ENCODE data around the gene SRCIN1. TPM values are rescaled to one million over a fixed set of nuclear protein-coding genes. Genes with fewer than 3 reads are reported as not detected.
A peak's percentile ranks its signal among the peaks of the same experiment; 100 is the strongest.

Gene SRCIN1
- total RNA-seq, 2 experiments from 2014 or later = 0.06 TPM; not detected in 1

DNA sequence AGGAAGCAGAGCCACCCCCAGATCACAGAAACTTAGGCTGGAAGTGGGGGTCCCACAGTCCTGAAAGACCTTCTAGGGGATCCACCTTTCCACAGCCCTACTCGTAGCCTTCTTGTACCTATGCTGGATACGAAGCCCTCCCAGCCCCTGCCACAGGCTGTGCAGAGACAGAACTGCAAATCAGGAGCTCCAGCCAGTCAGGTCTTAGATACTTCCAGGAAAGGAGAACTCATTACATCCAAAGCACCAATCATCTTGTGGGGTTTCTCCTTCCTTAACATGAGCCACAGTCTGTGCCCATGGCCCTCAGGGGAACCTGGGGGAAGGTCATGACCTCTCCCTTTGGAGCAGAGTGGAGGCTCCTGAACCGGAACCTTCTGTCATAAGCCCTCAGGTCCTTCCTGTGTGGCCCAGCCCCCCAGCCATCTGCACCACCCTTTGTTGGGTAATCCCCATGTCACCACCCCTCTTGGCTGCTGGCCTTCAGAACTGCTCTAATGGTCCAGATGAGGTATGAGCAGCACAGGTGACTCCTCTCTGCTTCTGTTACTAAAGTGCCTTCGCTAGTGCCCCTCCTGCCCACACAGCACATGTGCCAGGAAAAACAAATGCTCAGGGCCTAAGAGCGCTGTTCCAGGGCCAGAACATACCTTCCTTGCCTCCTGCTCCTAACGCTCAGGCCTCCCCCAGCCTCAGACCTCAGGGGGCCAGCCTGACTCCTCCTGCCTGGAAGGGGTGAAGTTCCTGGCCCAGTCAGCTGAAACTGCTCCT, 14.6 kb downstream of the SRCIN1 start:
- peaks cover 24% of the 10 kb centered on the region for H3K4me1 Mint-ChIP-seq
- H3K9me3 Mint-ChIP-seq = no peaks in the 10 kb centered on the region
- H3K4me3 Mint-ChIP-seq = no peak overlapping the region
- ChIA-PET CTCF (interaction anchor here (1.3 to 4.1 kb wide), 3 partner anchors 10 to 33 kb away, joined by 3 to 22 read pairs (median 4); no protein-coding TSS in a partner anchor), POLR2A (no interaction called here)
- peaks cover 85% of the 10 kb centered on the region for H3K27me3 Mint-ChIP-seq
- no peak overlapping the region for H3K27ac Mint-ChIP-seq
- no peak for DNase-seq
- H3K36me3 Mint-ChIP-seq (ENCODE audit: low read depth) = no peaks in the 10 kb centered on the region

DNA sequence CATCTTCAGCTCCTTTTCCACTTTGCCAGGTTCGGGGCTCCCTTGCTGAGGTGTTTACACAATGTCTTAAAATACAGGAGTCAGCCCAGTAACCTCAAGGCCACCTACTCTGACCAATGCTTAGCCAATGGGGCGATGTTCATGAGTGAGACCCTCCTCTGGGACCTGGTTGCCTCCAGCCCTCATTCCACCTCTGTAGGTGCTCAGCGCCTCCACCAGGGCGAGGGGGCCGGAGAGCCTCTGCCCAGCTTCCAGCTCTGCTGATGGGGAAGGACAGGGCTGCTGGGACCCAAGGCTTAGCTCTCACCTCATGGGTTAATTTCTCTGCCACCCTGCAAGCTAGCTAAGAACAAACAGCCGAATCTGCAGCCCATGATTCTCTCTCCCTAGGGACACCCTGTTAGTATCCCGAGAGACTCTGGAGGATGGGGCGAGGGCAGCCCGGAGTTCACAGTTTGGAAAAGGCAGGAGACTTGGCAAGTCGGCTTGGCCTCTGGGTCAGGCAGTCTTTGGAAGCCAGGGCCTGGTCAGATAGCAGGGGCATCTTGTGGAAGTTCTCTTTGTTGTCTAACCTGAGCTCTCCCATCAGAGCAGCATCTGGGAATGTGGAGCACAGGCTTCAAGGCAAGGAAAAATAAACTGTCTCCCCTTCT, 16.2 kb downstream of the SRCIN1 start:
- Mint-ChIP-seq H3K36me3 (ENCODE audit: low read depth) (no peaks in the 10 kb centered on the region), H3K27ac (no peak overlapping the region), H3K9me3 (no peaks in the 10 kb centered on the region), H3K4me1 (peaks cover 27% of the 10 kb centered on the region), H3K27me3 (peaks cover 86% of the 10 kb centered on the region), H3K4me3 (no peak overlapping the region)
- no peak for DNase-seq
- ChIA-PET CTCF (interaction anchor here (0.6 to 4.1 kb wide), 3 partner anchors 24 to 1225 kb away, joined by 3 to 22 read pairs (median 3); no protein-coding TSS in a partner anchor), POLR2A (interaction anchor here (0.7 kb wide), 1 partner anchor 41 kb away, joined by 3 read pairs; no protein-coding TSS in a partner anchor)

- Mint-ChIP-seq H3K9me3 (no peaks in the 10 kb centered on the region), H3K4me1 (peaks cover 32% of the 10 kb centered on the region), H3K4me3 (no peak overlapping the region), H3K36me3 (ENCODE audit: low read depth) (no peaks in the 10 kb centered on the region), H3K27me3 (peaks cover 83% of the 10 kb centered on the region), H3K27ac (no peak overlapping the region)
- CTCF ChIA-PET = interaction anchor here (1.0 to 4.1 kb wide), 4 partner anchors 8 to 43 kb away, joined by 3 to 22 read pairs (median 4); no protein-coding TSS in a partner anchor
- DNase-seq = no peak
- POLR2A ChIA-PET = no interaction called here
These were observed 17.0 kb downstream of the SRCIN1 start for GRCh38 chr17:38588788-38589174.

DNA sequence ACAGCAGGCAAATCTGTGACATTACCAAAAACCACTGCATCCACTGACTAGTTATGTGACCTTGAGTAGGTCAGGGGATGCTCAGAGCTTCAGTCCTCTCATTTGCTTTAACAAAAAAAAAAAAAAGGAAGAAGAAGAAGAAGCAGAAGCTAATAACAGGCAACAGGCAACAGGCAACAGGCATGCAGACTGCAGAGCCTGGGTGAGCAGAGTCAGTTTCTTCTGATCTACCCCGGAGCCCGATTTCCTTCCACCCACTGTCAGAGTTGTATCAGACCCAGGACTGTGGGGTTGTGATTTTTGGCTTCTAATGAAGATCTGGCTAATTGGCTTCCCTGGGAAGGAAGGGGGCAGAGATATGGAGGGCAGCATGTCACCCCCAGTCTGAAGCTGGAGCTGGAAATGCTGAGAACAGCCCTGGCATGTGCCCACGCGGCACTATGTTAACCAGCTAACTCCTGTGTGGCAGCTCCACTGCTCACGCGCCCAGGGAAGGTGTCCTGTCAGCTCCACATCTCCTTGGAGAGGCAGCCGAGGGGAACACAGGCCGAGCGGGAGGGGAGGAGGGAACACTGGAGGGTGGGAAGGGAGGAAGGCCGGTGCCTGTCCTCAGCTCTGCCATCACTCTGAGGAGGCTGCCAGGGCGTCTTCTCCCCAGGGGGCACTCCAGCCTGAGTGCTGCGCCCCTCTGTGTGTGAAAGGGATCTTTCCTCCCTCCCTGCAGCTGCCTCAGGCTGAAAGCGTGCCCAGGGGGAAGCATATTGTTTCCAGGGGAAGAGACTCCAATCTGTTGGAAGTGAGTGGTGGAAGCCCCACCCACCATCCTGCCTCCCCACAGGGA, 17.6 kb downstream of the SRCIN1 start:
- peaks cover 32% of the 10 kb centered on the region for H3K4me1 Mint-ChIP-seq
- POLR2A ChIA-PET = no interaction called here

DNA sequence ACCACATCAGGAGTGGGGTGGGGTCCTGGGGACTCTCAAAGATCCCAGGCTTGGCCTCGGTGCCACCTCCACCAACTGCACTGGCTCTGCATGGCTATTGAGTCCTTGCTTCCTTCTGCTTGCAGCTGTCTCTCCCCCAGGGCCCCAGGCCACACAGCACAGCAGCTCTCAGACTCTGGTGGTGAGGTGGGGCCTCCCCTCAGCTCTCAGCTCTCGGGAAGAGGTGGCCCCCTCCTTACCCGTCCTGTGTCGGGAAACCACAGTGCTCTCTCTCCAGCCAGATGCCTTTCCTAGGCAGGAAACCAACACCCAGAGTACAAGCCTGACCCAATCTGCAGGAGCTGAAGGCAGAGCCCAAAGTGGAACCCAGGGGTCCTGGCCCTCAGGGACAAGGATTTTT, 18.5 kb downstream of the SRCIN1 start:
- ChIA-PET CTCF (interaction anchor here (1.0 to 5.9 kb wide), 7 partner anchors 10 to 164 kb away, joined by 3 to 38 read pairs (median 5); no protein-coding TSS in a partner anchor), POLR2A (no interaction called here)
- Mint-ChIP-seq H3K36me3 (ENCODE audit: low read depth) (no peaks in the 10 kb centered on the region), H3K4me1 (peaks cover 25% of the 10 kb centered on the region), H3K27ac (no peak overlapping the region), H3K9me3 (no peaks in the 10 kb centered on the region), H3K27me3 (peaks cover 74% of the 10 kb centered on the region), H3K4me3 (no peak overlapping the region)
- no peak for DNase-seq

More for the DNA sequence above, 17.6 kb downstream of the SRCIN1 start:
- CTCF ChIA-PET = interaction anchor here (1.0 to 4.1 kb wide), 6 partner anchors 9 to 42 kb away, joined by 3 to 22 read pairs (median 4); no protein-coding TSS in a partner anchor
- peaks cover 78% of the 10 kb centered on the region for H3K27me3 Mint-ChIP-seq
- H3K4me3 Mint-ChIP-seq = no peak overlapping the region
- H3K9me3 Mint-ChIP-seq = no peaks in the 10 kb centered on the region
- H3K36me3 Mint-ChIP-seq (ENCODE audit: low read depth) = no peaks in the 10 kb centered on the region
- no peak overlapping the region for H3K27ac Mint-ChIP-seq
- no peak for DNase-seq

GRCh38 chr17:38586788-38587187, 19.0 kb downstream of the SRCIN1 start:
- POLR2A ChIA-PET = no interaction called here
- Mint-ChIP-seq H3K4me3 (no peak overlapping the region), H3K9me3 (no peaks in the 10 kb centered on the region), H3K27me3 (peaks cover 77% of the 10 kb centered on the region), H3K36me3 (ENCODE audit: low read depth) (no peaks in the 10 kb centered on the region), H3K27ac (no peak overlapping the region), H3K4me1 (peaks cover 21% of the 10 kb centered on the region)
- DNase-seq = no peak
- CTCF ChIA-PET = interaction anchor here (1.4 to 5.9 kb wide), 4 partner anchors 10 to 163 kb away, joined by 4 to 38 read pairs (median 4); no protein-coding TSS in a partner anchor

GRCh38 chr17:38585918-38586529, 19.7 kb downstream of the SRCIN1 start:
- ChIA-PET POLR2A (no interaction called here), CTCF (interaction anchor here (1.5 to 5.9 kb wide), 3 partner anchors 9 to 162 kb away, joined by 4 to 38 read pairs (median 5); no protein-coding TSS in a partner anchor)
- Mint-ChIP-seq H3K36me3 (ENCODE audit: low read depth) (no peaks in the 10 kb centered on the region), H3K27me3 (peaks cover 74% of the 10 kb centered on the region), H3K4me3 (no peak overlapping the region), H3K4me1 (peaks cover 13% of the 10 kb centered on the region), H3K27ac (no peak overlapping the region), H3K9me3 (no peaks in the 10 kb centered on the region)
- DNase-seq = no peak

DNA sequence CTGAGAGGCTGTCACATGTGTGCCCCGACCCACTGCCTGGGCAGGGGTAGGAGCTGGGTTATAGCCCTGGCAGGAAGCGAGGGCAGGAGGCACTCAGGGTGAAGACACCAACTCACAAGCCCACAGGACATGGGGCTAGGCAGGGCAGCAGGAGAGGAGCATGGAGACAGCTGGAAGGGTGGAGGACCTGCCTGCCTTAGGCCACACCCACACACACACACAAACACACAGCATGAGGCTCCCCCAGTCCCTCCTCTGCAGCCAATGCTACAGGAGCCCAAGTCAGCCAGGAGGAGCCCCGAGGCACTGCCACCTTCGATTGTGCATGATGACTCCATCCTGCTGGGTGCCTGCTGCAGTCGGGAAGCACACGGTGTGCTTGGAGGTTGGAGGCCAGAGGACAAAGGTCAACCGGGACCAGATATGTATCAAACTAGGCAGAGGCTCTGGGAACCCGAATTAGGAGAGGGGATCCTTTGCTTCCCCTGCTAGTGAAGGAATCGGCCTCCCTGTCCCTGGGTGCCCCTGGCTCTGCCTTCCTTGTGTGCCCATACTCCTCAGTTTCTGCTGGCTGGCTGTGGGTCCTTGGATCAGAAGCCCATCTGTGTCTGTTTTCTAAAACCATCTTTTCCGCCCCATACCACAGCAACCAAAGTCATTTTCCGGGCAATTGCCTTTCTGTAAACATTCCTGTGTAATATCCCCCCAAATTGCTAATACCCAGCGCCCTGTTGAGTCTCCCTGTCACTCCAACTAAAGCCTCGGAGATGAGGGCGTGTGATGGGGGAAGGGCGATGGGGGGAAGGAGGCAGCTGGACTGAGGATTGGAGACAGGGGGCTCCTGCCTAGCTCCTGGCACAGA, 20.5 kb downstream of the SRCIN1 start:
- POLR2A ChIA-PET = no interaction called here
- peaks cover 73% of the 10 kb centered on the region for H3K27me3 Mint-ChIP-seq

GRCh38 chr17:38584350-38584925, 21.3 kb downstream of the SRCIN1 start:
- Mint-ChIP-seq H3K27me3 (peaks cover 73% of the 10 kb centered on the region), H3K4me3 (no peak overlapping the region), H3K4me1 (peaks cover 11% of the 10 kb centered on the region), H3K27ac (no peak overlapping the region), H3K36me3 (ENCODE audit: low read depth) (no peaks in the 10 kb centered on the region), H3K9me3 (no peaks in the 10 kb centered on the region)
- CTCF ChIA-PET = interaction anchor here (0.8 to 5.9 kb wide), 5 partner anchors 12 to 158 kb away, joined by 3 to 38 read pairs (median 4); no protein-coding TSS in a partner anchor
- peak; percentile 51 for DNase-seq
- POLR2A ChIA-PET = no interaction called here

More for the DNA sequence above, 20.5 kb downstream of the SRCIN1 start:
- peaks cover 11% of the 10 kb centered on the region for H3K4me1 Mint-ChIP-seq
- H3K9me3 Mint-ChIP-seq = no peaks in the 10 kb centered on the region
- no peak overlapping the region for H3K4me3 Mint-ChIP-seq
- DNase-seq = no peak
- H3K27ac Mint-ChIP-seq = peak overlapping the region; percentile 46
- no peaks in the 10 kb centered on the region for H3K36me3 Mint-ChIP-seq (ENCODE audit: low read depth)
- CTCF ChIA-PET = interaction anchor here (1.5 to 5.9 kb wide), 3 partner anchors 8 to 162 kb away, joined by 4 to 38 read pairs (median 5); no protein-coding TSS in a partner anchor

DNA sequence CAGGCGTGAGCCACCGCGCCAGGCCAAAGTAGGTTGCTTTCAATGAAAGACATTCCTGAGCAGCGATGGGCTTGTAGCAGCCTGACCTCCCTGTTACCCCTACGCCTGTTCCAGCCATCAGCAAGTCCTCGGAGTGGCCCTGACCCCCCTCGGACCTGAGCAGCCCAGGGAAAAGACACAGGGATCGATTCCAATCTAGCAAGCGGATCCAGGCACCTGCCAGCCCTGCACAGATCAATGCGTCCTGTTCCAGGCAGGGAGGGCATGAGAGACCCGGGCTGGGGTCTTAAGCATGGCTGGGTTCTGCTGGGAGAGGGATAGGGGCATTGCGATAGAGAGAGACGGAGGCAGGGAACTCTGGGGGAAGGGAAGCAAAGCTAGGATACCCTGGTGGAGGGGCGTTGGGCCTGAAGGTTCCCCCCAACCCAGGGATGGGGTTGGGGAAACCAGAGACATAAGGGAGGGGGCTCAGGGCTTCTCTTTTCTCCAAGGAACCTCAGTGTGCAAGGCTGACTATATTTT, 21.9 kb downstream of the SRCIN1 start:
- H3K9me3 Mint-ChIP-seq = no peaks in the 10 kb centered on the region
- CTCF ChIA-PET = interaction anchor here (0.8 to 5.9 kb wide), 5 partner anchors 12 to 158 kb away, joined by 3 to 38 read pairs (median 4); no protein-coding TSS in a partner anchor
- H3K4me3 Mint-ChIP-seq = no peak overlapping the region
- no peaks in the 10 kb centered on the region for H3K36me3 Mint-ChIP-seq (ENCODE audit: low read depth)
- H3K27ac Mint-ChIP-seq = no peak overlapping the region
- peaks cover 11% of the 10 kb centered on the region for H3K4me1 Mint-ChIP-seq
- DNase-seq = no peak
- peaks cover 75% of the 10 kb centered on the region for H3K27me3 Mint-ChIP-seq
- POLR2A ChIA-PET = no interaction called here

DNA sequence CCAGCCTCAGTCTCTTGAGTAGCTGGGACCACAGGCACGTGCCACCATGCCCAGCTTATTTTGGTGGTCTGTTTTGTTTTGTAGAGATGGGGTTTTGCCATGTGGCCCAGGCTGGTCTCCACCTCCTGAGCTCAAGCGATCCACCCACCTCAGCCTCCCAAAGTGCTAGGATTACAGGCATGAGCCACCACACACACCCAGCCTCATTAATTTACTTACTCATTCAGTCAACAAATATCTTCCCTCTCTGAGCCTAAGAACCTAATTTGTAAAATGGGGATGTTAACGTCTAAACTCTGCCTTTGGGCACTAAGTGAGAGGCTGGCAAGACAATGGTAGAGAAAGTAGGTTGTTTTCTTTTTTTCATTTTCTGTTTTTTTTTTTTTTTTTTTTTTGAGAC, 22.6 kb downstream of the SRCIN1 start:
- Mint-ChIP-seq H3K27ac (no peak overlapping the region), H3K4me1 (peaks cover 11% of the 10 kb centered on the region), H3K4me3 (no peak overlapping the region), H3K9me3 (no peaks in the 10 kb centered on the region), H3K27me3 (peaks cover 70% of the 10 kb centered on the region), H3K36me3 (ENCODE audit: low read depth) (no peaks in the 10 kb centered on the region)
- POLR2A ChIA-PET = no interaction called here
- DNase-seq = no peak
- CTCF ChIA-PET = interaction anchor here (0.8 to 5.9 kb wide), 5 partner anchors 14 to 93 kb away, joined by 3 to 38 read pairs (median 3); no protein-coding TSS in a partner anchor

Measured in activated CD4-positive, alpha-beta T cell treated with anti-CD3 and anti-CD28 coated beads, Interleukin-2, amount 10 ng/mL, durations not matched to agents 7 days and 5 days (primary cell).